HG03571 (cell line): Measurements from ENCODE around the gene NAV2.

Experiments
- ATAC-seq: cut with Tn5 transposase; IDR thresholded peaks from one replicate; pipeline ENCODE4 v1.9.1; 2021; ENCODE audit not compliant: unreplicated experiment

NAV2 gene

DNA sequence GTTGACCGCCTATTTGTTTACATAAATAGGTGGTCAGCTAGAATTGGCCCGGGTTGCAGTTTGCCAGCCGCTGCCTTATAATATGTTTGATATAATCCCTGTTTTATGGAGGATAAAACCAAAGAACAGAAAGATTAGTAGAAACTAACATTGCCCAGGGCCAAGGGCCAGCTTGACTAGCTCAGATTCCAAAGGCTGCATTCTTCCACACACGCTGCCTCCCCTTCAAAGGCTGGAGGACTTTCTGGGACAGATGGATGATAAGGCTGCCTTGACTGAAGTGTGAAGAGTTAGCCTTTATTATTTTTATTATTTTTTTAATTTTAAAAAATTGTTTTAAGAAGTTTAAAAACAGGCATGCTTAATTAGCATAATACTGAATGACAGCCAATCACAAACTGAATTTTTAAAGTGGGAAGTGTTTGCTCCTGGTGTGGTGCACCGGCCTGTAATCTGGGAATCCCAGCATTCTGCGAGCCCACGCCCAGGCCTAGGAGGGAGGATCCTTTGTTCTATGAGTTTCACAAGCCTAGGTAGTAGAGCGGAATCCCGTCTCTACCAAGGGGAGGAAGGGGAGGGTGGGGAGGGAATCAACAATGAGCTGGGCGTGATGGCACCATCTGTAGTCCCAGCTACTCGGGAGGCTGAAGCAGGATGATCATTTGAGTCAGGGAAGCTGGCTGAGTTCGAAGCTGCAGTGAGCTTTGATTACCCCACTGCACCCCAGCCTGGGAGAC lies 114.9 kb downstream of the NAV2 start:
- no peak for ATAC-seq

DNA sequence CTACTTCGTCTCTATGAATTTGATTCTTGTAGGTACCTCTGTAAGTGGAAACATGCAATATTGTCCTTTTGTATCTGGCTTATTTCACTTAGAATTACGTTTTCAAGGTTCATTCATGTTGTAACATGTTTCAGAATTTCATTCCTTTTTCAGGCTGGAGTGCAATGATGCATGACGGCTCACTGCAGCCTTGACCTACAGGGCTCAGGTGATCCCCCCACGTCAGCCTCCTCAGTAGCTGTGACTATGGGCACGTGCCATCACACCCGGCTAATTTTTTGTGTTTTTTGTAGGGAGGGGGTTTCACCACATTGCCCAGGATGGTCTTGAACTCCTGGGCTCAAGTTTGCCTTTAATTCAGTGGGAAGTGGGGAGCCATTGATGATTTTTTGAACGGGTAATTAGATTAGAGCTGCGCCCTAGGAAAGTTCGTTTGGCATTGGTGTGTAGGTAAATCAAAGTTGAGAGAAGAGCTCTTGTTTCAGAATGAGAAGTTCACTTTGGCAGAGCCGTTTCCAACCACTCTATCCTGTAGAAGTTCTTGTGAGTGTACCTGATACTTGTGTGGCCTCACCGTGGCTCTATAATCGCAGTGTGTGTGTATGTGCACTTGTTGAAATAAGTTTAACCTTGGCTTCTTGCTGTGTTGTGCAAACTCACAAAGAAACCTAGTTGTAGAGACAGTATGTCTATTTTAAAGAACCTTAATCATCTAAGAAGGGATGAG lies 115.9 kb downstream of the NAV2 start:
- no peak for ATAC-seq

DNA sequence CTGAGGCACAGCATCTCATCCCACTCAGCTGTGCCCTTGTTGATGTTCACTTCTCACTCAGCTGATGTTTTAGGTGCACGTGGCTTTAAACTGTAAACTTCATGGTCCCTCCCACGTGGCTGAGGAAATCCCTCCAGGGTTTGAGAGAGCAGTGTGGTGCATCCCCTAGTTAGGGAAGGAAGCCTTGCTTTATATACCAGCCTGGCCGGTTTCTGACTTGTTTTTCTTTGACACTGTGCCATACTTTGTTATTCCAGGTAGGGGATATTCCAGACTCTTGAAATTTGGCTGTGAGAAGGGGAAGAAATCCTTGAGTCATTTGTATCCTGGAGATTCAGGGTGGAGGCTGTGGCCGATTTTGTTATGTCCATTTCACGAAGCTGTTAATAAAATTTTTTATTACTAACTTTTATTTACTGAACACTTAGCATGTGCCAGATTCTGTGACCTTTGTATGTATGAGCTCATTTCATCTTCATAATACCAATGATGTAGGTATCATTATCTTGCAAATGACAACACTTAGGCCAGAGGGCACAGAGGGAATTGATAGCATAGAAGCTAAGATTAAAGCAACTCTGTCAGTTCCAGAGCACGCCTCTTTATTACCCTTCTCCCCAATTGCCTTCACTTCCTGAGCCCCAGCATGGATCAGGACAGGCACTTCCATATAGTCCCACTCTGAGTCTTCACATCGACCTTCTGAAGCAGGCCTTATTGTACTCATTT lies 116.6 kb downstream of the NAV2 start:
- no peak for ATAC-seq

DNA sequence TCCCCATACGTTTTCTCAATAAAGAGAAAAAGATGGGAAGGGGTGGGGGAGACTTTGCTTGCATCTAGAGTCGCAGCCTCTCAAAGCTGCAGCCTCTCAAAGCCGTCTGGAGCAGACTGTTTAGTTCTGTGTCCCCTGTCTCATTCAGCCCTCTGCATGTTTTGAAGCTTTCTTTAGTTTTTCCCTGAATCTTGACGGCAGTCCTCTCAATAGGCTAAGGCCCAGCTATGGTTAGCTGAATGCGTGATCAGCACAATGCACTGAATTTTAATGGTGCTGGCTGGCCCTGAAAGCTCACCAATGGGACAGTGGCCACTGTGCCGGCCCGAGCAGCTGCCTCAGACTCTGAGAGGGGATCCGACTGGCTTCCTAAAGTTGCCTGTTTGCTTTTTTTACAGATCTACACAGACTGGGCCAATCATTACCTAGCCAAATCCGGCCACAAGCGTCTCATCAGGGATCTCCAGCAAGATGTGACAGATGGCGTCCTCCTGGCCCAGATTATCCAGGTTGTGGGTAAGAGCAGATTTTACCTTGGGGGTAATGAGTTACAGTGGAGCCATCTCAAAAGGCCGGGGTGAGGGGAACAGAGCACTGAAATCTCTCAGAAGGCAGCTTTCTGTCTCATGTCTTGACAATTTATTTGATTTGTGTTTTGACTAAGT lies 119.6 kb downstream of the NAV2 start:
- ATAC-seq: no peak

DNA sequence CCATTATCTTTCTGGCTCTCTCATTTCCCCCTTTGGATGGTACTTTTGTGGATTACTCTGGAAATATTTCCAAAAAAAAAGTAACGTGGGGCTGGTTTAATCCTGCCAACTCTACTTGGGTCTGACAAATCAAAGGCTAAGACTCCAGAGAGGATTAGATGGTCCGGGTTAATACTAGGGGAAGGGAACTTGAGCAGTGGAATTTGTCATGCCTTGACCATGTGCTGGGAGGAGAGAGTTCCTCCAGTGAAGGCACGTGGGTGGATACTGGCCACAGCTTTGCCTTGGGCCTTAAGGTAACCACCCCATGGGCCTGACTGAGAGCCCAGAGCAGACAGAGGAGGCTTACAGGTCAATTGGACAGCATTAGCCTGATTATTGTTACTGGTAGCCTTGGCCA lies 120.3 kb downstream of the NAV2 start:
- no peak for ATAC-seq

DNA sequence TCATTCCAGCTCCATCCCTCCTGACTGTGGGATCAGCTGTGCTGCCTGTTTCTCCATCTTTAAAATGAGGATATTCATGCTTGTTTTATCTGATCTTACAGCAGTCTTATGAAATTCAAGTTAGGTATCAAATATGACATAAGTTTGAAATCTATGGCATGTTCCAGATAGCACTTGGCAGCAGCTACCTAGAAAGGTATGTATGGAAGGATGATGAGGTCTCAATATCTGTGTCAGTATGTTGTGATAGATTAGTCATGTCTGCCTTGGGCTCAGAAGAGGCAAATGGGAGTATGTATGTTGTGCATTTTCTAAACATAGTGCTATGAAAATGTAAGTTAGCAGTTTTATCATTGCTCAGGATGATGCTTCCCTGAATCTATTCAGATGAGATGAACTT lies 122.1 kb downstream of the NAV2 start:
- no peak for ATAC-seq

DNA sequence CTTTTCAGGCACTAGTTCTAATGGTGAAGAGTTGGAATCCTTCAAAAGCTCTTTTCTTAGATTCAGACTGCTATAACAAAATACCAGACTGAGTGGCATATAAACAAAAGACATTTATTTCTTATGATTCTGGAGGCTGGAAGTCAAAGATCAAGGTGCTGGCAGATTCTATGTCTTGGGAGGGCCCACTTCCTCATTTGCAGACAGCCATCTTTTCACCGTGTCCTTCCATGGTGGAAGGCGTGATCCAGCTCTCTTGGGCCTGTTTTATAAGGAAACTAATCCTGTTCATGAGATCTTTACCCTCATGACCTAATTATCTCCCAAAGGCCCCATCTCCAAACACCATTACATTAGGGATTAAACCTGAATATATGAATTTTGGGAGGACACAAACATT lies 124.0 kb downstream of the NAV2 start:
- no peak for ATAC-seq

DNA sequence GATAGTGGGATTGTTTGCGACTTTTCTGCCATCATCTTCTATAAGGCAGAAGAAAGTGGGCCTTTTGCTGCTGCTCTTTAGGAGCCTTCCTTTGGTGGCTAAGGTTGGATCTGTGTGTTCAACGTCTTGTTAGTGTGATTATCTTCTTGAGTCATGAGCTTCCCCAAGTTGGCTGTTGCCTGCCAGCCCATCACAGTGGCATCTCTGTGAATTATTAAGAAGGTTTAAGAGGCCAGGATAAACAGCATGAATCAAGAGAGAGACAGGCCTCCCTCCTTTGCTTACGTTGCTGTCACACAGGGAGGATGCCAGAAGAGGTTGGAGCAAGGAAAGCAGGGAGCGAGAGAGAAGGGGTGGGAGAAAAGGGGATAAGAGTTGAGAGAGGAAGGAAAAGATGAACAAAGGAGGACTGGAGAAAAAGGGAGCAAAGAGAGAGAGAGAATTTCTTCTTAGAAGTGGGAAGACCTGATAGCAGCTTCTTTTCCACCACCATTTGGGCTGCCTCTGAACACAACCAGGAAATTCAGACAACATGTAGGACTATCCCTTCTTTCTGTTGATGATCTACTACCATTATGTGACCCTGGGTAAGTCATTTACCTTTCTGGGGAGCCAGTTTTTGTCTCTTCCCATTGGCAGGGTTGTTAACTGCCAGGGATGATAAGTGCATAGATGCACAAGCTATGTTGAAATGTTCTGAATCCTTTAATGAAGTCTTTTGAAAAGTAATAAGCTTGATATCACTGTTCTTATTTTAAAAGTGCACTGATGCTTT lies 126.5 kb downstream of the NAV2 start:
- no peak for ATAC-seq

DNA sequence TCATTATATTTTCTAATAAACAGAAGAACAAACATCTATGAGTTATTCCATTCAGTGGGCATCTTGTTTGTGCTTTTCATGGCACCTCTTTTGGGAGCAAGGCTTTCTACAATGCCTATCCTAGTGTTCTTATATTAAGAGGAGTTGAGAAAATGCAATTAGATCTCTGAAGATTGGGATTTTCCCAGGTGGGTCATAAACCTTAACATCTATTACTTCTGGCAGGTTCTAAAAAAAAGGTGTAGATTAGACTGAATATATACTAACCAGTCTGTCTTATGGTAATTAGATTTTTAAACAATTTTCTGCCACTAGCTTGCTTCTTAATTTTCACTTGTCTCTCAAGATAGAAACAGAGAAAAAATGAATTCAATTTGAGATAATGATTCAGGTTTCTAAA lies 128.3 kb downstream of the NAV2 start:
- ATAC-seq: no peak

DNA sequence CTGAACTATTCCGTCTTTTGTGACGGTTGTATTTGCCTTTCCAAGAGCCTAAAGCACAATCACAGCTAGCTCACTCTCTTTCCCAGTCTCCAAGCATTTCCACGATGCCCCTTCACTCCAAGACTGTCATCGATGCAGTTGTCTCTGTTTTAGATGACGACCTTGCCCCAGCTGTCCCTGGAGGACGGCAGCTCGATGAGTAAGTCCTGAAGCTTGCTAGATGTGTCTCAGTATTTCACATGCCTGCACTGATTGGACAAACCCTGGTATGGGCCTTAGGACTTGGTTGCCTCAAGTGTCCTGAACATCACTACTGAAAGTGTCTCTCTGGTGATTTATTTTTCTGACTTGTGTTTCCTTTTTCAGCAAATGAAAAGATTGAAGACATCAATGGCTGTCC lies 129.9 kb downstream of the NAV2 start:
- ATAC-seq: no peak

DNA sequence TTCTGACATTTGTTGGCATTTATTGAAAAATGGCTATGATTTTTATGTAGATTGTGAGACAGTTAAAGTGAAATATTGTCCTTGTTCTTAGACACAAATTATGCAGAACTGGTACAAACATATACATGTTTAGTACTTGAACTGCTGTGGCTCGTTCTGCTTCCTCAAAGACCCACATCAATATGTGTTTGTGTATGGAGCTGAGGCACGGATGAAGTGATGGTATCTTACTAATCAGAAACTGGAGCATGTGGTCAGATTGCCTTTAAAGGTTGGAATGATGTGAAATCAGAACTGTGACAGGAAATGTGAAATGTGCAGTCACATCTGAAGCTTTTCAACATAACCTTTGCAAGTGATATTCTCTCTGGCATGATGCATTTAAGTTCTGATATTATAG lies 130.4 kb downstream of the NAV2 start:
- ATAC-seq: no peak

DNA sequence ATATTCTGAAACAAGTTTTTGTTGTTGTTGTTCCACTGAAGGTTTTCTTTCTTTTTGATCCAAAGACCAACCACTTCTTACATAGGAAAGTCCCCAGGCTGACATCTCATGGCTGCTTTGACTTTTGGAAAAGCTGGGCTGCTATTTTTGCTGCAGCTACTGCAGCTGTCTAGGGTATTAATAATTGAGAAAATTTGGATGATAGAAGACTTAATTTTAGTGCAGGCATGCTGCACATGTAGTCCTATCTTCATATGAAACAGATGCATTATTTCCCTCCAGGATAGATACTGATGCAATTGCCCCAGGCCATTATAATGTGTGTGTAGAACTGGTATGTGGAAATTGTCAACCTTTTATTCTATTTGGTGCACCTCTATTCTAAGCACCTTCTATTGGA lies 131.4 kb downstream of the NAV2 start:
- ATAC-seq: no peak

DNA sequence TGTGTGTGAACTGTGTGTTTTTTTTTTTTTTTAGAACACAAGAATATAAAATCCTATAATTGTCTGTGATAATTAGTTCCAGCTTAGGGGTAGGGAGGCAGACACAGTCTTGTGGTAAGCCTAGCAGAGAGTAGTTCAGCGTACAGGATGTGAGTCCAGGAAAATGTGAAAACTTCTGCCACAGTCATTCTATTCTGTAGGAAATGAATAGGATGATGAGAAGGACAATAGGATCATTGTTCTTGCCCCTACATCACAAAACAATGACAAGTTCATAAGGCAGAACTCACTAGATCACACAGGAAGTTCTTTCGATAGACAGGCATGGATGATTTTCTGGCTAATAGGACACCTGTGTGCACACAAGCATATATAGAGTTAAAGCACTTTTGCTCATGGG lies 132.2 kb downstream of the NAV2 start:
- ATAC-seq: no peak

DNA sequence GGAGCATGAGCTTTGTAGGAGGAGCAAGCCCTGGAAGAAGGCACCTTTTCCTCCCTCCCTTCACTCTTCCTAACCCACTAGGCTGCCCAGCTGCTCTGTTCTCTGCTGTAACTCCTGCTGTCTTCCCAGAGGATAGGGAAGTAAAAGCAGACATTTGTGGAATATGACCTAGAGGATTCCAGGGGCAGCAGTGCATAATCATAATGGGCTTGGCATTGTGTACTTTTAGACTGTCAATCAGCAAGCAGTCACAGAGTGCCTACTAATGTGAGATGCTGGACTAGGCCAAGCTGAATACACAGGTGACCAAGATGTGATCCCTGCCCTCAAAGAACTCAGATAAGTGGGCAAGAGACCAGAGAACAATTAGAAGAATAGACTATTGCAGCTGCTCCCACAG lies 133.0 kb downstream of the NAV2 start:
- ATAC-seq: no peak

DNA sequence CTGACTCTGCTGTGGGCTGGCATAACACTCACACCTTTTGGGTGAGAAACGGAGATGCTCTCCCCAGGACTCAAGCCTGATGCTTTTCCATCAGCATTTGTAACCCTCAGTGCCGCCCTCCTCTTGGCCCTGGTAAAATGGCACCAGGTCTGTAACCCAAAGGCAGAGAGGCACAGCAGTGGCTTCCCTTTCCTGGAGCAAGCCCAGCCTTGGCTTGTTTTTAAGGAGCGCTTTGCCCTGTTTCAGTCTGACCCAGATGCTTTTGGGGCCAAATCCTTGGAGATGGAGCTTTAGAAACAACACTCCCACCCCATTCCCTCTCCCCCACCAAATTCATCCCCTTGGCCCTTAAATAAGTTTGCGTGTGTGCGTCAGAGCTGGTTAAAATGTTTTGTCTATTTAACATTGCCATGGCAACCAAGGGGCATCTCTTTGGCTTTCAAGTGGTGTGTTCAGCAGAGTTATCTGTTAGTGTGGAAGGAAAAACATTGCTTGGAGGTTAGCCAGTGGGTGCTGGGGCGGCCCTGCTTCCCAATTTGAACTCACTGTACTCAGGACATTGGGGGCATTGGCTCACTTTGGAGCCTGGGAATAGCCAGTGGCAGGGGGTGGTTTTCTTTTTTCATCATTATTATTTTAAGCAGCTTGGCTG lies 134.1 kb downstream of the NAV2 start:
- no peak for ATAC-seq

DNA sequence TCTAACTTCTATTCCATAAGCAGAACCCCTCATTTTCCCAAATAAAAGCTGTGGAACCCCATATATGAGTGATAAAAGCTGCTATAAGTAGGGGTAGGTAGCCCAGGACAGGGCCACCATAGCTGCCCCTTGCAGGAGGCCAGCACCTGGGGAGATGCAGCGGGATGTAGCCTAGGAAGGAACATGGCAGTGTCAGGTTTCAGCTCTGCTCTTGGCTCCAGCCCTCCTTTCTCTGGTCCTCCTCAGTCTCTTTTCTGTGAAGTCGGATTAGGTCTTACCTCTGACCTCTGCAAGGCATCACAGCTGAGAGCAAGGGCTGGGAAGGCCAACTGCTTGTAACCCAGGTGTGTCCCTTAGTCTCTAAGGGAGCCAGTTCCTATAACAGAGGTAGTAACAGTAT lies 135.6 kb downstream of the NAV2 start:
- ATAC-seq: no peak

DNA sequence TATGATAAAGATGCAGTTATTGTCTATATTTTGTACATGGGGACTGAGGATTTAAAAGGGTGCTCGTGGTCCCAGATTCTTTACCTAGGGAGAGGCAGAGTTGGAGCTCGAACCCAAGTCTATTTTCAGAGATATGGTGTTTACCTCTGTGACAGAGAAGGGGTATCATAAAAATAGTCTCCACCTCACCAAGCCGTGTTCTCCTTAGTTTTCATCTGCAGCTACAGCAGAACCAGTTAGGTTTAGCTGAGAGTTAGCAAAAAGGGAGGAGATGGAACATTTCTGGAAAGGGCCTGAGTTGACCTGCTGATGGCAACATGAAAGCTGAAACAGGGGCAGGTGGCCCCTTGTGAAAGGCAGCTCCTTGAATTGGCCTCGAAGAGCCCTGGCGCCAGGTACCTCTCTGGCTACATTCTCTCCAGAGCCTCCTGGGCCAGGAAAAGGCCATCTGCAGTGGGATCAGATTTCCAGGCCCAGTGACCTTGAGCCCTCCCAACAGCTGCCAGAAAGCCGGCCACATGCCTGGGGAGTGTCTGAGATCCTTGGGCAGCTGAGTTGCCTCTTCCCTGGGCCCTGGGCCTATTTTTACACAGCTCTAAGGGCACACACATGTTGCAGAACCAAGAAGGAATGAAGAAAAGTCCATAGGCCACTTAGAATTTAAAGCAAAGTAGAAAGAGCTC lies 136.6 kb downstream of the NAV2 start:
- ATAC-seq: no peak

DNA sequence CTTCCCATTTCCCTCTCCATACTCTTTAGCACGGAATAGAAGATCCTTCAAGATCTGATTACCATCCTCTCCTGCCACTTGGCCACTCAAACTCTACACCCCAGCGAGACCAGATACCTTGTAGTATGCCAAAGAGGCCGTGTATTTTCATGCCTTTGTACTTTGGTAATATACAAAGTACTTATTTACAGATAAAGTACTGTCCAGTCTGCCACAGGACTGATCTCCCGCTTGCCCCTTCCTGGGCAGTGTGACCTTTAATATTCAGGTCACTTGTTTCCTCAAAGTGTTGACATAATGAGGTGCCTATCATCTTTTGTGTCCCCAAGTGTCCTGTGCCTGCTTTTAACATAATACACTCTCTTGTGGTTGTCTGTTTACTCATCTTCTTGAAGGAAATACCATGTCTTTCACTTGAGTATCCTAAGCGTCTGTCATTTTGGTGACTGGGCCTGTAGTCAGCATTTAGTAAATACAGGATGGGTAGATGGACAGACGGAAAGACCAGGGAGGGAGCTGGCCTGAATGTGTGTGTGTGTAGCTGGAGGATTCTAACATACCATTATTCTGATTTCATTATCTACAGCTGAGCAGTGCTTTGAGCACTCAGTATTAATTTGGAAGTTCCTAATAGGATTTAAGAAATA lies 137.4 kb downstream of the NAV2 start:
- ATAC-seq: no peak

DNA sequence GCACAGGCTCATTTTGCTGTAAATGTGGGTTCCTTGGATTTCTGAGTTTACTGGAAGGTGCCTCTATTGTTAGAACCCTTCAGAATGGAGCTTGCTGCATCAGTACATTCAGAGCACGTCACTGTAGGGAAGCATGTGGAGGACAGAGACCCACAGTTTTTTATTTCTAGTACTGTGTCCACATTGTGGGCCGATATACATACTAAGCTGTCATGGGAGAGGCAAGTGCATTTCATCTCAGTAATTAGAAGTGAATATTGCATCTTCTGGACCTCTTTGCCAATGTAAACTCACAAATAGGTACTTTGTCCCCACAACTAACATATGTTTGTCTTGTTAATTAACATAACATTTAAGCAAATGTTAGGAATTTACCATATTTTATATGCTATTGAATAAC lies 139.7 kb downstream of the NAV2 start:
- no peak for ATAC-seq
